ENCODE measurements around the gene DGKG. TPM values are rescaled to one million over a fixed set of nuclear protein-coding genes. Genes with fewer than 3 reads are reported as not detected.

DGKG gene
- total RNA-seq, 1 experiment from 2014 or later = 4.7 TPM

- DNase-seq (ENCODE audit: low read depth, low spot score) = no peak
- in situ Hi-C loops (cut with HindIII; ENCODE audit: low pct_unique_long_range_greater_than_20kb, low sequenced_read_pairs) = no loop called here
These were observed 210.7 kb downstream of the DGKG start for GRCh38 chr3:186151077-186151971.

DNA sequence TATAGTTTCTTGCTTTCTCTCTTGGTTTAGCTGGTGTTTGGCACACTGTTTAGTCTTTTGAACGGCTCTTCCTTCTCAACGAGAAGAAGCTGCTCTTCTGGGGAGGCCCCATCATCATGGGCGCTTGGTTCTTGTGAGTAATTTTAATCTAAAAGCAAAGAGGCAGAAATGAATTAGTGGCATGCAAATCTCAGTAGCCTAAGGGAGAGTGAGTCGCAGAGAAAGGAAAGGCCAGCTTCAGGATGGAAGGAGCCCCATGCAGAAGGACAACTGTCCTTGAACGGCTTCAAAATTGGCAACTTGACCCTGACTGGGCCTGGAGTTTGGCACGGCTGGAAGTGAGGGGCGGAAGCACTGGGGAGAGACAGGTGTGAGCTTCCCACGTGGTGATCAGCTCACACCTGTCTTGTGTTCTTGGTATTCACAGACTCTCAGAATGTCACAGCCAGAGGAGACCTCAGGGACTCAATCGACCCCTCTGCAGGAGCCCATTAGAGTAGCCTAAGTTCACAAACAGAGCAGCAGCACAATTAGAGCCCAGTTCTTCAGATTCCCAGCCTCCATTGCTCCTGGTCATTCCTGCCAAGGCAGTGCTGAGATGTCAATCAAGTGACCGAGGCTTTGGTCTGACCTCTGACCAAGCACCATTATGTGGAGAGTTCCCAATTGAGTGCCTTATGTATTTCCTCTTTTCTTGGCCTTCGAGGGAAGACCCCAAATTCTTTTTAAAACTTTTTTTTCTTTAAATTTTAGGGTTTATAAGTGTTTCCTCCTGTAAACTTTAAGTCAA is 211.8 kb downstream of the DGKG start:
- DNase-seq (ENCODE audit: low read depth, low spot score) = no peak
- in situ Hi-C loops (cut with HindIII; ENCODE audit: low pct_unique_long_range_greater_than_20kb, low sequenced_read_pairs) = no loop called here

DNA sequence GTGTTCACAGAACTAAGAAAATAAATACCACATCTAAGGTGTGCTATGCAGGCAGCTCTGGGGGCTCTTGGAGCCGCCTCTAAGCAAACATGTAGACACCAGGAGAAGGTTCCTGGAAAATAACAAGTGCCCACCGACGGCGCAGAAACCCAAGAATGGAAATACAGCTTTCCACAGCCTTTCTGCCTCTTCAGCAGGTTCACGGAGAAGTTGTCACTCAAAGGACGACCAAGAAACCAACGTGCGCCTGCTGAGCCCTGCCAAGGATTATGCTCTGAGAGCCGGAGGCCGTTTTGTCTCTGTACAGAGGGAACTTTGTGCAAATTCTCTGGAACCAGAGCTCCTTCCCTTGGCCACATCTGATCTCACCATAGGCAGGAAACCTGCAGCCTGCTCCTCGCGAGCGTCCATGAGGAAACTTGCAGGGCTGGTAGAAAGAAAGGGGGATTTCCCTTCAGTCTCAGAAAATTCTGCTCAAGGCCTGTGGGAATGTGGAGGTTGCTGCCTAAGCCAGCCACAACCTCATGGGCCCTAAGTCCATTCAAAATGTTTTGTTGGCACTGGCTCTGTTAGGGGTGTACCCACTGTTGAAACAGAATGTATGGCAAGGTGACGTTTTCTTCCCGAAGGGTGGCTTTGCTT is 212.6 kb downstream of the DGKG start:
- DNase-seq (ENCODE audit: low read depth, low spot score) = no peak
- in situ Hi-C loops (cut with HindIII; ENCODE audit: low pct_unique_long_range_greater_than_20kb, low sequenced_read_pairs) = no loop called here

DNA sequence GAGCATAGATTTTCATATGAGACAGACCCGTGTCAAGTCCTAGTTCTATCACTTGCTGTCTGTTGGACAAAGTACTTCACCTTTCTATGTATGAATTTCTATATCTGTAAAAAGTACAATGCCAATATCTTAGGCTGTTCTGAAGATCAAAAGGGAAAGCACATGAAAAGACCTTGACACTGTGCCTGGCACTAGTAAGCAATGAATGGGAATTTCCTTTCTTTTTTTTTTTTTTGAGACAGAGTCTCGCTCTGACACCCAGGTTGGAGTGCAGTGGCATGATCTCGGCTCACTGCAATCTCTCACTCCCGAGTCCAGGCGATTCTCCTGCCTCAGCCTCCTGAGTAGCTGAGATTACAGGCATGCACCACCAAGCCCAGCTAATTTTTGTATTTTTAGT is 217.8 kb downstream of the DGKG start:
- no peak for DNase-seq (ENCODE audit: low read depth, low spot score)
- in situ Hi-C loops (cut with HindIII; ENCODE audit: low pct_unique_long_range_greater_than_20kb, low sequenced_read_pairs) = no loop called here

- in situ Hi-C loops (cut with HindIII; ENCODE audit: low pct_unique_long_range_greater_than_20kb, low sequenced_read_pairs) = no loop called here
- DNase-seq (ENCODE audit: low read depth, low spot score) = no peak
These were observed 218.8 kb downstream of the DGKG start for GRCh38 chr3:186143250-186143649.

- in situ Hi-C loops (cut with HindIII; ENCODE audit: low pct_unique_long_range_greater_than_20kb, low sequenced_read_pairs) = no loop called here
- DNase-seq (ENCODE audit: low read depth, low spot score) = peak; percentile 8
These were observed 219.6 kb downstream of the DGKG start for GRCh38 chr3:186142393-186142932.

DNA sequence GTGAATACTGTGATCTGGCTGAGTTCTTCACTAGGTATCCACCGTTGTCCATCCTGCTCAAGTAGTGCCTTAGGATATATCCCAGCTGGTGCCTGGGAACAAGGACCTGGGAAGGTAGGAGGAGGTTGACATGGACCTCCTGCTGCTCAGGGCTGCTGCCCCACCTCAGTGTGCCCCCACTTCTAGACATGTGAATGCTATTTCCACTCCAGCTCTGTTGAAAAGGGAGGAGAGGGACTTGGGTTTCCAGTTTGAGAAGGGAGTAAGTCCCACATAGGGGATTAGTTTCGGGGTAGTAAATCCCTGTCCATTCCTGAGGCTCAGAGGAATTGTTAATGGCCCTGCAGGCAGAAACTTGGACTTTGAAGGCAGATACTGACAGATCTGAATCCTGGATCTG is 220.2 kb downstream of the DGKG start:
- DNase-seq (ENCODE audit: low read depth, low spot score) = no peak
- in situ Hi-C loops (cut with HindIII; ENCODE audit: low pct_unique_long_range_greater_than_20kb, low sequenced_read_pairs) = no loop called here

DNA sequence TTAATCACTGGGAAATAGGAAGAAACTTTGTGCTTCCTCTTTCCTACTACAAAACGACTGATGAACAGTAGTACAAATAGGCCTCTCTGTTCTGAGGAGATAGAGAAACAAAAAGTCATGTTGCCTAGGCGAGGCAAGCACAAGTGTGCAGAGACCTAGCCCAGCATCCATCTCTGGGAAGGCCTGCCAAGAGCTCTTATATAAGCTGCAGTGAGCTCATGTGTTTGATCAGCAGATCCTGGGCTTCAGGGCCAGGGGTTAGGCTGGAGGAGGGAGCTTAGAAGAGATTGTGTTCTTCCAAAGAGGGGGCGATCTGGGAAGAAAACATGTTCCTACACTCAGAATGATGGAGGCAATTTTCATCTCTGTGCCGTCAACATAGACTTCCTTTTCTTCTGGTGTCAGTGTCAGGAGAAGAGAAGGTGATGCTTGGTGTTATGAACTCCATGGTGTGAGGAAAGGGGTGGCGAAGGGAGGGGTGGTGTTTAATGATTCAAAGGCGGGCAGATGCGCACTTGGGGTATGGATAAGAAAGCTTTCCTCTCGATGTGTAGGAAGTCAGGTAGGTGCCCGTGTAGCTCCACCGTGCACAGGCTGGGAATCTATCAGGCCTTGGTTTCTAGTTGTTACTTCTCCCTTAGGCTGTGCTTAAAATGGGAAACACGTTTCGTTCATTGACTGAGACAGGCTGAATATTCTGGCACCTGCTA is 223.6 kb downstream of the DGKG start:
- in situ Hi-C loops (cut with HindIII; ENCODE audit: low pct_unique_long_range_greater_than_20kb, low sequenced_read_pairs) = no loop called here
- no peak for DNase-seq (ENCODE audit: low read depth, low spot score)

GRCh38 chr3:186137051-186137685 is 224.9 kb downstream of the DGKG start:
- in situ Hi-C loops (cut with HindIII; ENCODE audit: low pct_unique_long_range_greater_than_20kb, low sequenced_read_pairs) = no loop called here
- DNase-seq (ENCODE audit: low read depth, low spot score) = no peak

GRCh38 chr3:186133980-186134379 is 228.1 kb downstream of the DGKG start:
- in situ Hi-C loops (cut with HindIII; ENCODE audit: low pct_unique_long_range_greater_than_20kb, low sequenced_read_pairs) = no loop called here
- no peak for DNase-seq (ENCODE audit: low read depth, low spot score)

DNA sequence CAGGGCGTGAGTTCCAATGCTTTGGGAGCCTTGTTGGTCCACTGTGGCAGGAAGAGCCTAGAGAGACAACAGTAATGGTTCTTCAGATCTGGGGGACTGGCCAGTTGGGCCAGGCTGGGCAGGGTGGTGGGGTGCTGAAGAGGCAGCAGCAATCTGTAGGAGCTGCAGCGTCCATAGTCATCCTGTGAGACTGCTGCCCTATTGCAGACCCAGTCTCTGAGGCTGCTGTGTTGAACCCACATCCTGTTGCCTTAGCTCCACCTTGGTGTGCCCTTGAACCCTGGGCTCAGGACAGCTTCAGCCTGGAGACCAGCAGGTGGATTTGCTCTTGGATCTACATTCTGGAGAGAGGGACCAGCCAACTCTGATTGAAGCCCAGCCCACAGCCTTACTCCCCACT is 229.5 kb downstream of the DGKG start:
- DNase-seq (ENCODE audit: low read depth, low spot score) = no peak
- in situ Hi-C loops (cut with HindIII; ENCODE audit: low pct_unique_long_range_greater_than_20kb, low sequenced_read_pairs) = no loop called here

- in situ Hi-C loops (cut with HindIII; ENCODE audit: low pct_unique_long_range_greater_than_20kb, low sequenced_read_pairs) = no loop called here
- no peak for DNase-seq (ENCODE audit: low read depth, low spot score)
These were observed 232.8 kb downstream of the DGKG start for GRCh38 chr3:186129206-186129605.

GRCh38 chr3:186128158-186128557 is 233.9 kb downstream of the DGKG start:
- DNase-seq (ENCODE audit: low read depth, low spot score) = no peak
- in situ Hi-C loops (cut with HindIII; ENCODE audit: low pct_unique_long_range_greater_than_20kb, low sequenced_read_pairs) = no loop called here

DNA sequence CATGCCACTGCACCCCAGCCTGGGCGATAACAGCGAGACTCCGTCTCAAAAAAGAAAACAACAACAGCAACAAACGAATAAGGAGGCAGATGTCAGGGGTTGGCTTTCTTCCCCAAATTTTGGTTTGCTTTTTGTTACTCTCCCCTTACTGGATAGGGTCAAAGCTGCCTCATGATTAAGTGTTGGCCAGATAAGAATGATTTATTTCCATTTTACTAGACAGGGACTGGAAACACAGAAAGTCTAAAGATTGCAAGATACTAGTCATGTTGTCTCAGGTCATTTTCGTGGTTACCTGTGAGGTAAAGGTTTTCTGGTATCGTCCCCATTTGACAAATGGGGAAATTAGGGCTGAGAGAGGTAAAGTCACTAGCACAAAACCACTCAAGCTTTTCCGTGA is 234.6 kb downstream of the DGKG start:
- no peak for DNase-seq (ENCODE audit: low read depth, low spot score)
- in situ Hi-C loops (cut with HindIII; ENCODE audit: low pct_unique_long_range_greater_than_20kb, low sequenced_read_pairs) = no loop called here

GRCh38 chr3:186125118-186125517 is 236.9 kb downstream of the DGKG start:
- in situ Hi-C loops (cut with HindIII; ENCODE audit: low pct_unique_long_range_greater_than_20kb, low sequenced_read_pairs) = no loop called here

GRCh38 chr3:186124592-186124991 is 237.4 kb downstream of the DGKG start:
- DNase-seq (ENCODE audit: low read depth, low spot score) = no peak
- in situ Hi-C loops (cut with HindIII; ENCODE audit: low pct_unique_long_range_greater_than_20kb, low sequenced_read_pairs) = no loop called here

More at GRCh38 chr3:186125118-186125517, 236.9 kb downstream of the DGKG start:
- no peak for DNase-seq (ENCODE audit: low read depth, low spot score)

GRCh38 chr3:186123012-186123411 is 239.0 kb downstream of the DGKG start:
- DNase-seq (ENCODE audit: low read depth, low spot score) = no peak
- in situ Hi-C loops (cut with HindIII; ENCODE audit: low pct_unique_long_range_greater_than_20kb, low sequenced_read_pairs) = no loop called here
